ENCODE results near the gene PIRT.

Gene PIRT

GRCh38 chr17:10806545-10807262, 31.2 kb downstream of the PIRT start:
- DNase-seq (ENCODE audit: low spot score in 2 of 2), result no peak
- no peaks in the 10 kb centered on the region for H3K4me1 Mint-ChIP-seq
- H3K4me3 Mint-ChIP-seq, result no peak overlapping the region
- no peaks in the 10 kb centered on the region for H3K36me3 Mint-ChIP-seq
- no peaks in the 10 kb centered on the region for H3K9me3 Mint-ChIP-seq
- H3K27ac Mint-ChIP-seq, result no peak overlapping the region
- ATAC-seq (ENCODE audit: low read depth), result no peak
- H3K27me3 Mint-ChIP-seq, result peaks cover 9% of the 10 kb centered on the region

- ATAC-seq (ENCODE audit: low read depth) (no peak), DNase-seq (ENCODE audit: low spot score in 2 of 2) (no peak)
- Mint-ChIP-seq H3K9me3 (no peaks in the 10 kb centered on the region), H3K36me3 (no peaks in the 10 kb centered on the region), H3K27me3 (peaks cover 11% of the 10 kb centered on the region), H3K4me1 (no peaks in the 10 kb centered on the region), H3K4me3 (no peak overlapping the region), H3K27ac (no peak overlapping the region)
Observed at GRCh38 chr17:10805911-10806310, 32.0 kb downstream of the PIRT start.

- Mint-ChIP-seq H3K27me3 (peaks cover 11% of the 10 kb centered on the region), H3K4me1 (no peaks in the 10 kb centered on the region), H3K9me3 (no peaks in the 10 kb centered on the region), H3K4me3 (no peak overlapping the region), H3K36me3 (no peaks in the 10 kb centered on the region), H3K27ac (no peak overlapping the region)
- DNase-seq (ENCODE audit: low spot score in 2 of 2) (no peak), ATAC-seq (ENCODE audit: low read depth) (no peak)
Observed at GRCh38 chr17:10804546-10804945, 33.3 kb downstream of the PIRT start.

- Mint-ChIP-seq H3K4me1 (no peaks in the 10 kb centered on the region), H3K36me3 (no peaks in the 10 kb centered on the region), H3K9me3 (no peaks in the 10 kb centered on the region), H3K27ac (no peak within 1 kb of the TSS), H3K4me3 (no peak within 1 kb of the TSS), H3K27me3 (peaks cover 11% of the 10 kb centered on the region)
- DNase-seq (ENCODE audit: low spot score in 2 of 2), result no peak
- ATAC-seq (ENCODE audit: low read depth), result no peak
Observed at GRCh38 chr17:10803830-10804475, 33.9 kb downstream of the PIRT start, which contains the start of gene TMEM238L. Gene TMEM238L, minus strand, starts transcription at chr17:10804099. Its CDS starts 136 bp downstream, at chr17:10803963.

GRCh38 chr17:10803350-10803749, 34.5 kb downstream of the PIRT start:
- Mint-ChIP-seq H3K27me3 (peaks cover 11% of the 10 kb centered on the region), H3K36me3 (no peaks in the 10 kb centered on the region), H3K9me3 (no peaks in the 10 kb centered on the region), H3K4me3 (no peak overlapping the region), H3K27ac (no peak overlapping the region), H3K4me1 (no peaks in the 10 kb centered on the region)
- ATAC-seq (ENCODE audit: low read depth) (no peak), DNase-seq (ENCODE audit: low spot score in 2 of 2) (no peak)

- DNase-seq (ENCODE audit: low spot score in 2 of 2), result no peak
- Mint-ChIP-seq H3K27me3 (peaks cover 11% of the 10 kb centered on the region), H3K4me1 (no peaks in the 10 kb centered on the region), H3K36me3 (no peaks in the 10 kb centered on the region), H3K27ac (no peak overlapping the region), H3K9me3 (no peaks in the 10 kb centered on the region), H3K4me3 (no peak overlapping the region)
- ATAC-seq (ENCODE audit: low read depth), result no peak
Observed at GRCh38 chr17:10802496-10803284, 35.2 kb downstream of the PIRT start.

DNA sequence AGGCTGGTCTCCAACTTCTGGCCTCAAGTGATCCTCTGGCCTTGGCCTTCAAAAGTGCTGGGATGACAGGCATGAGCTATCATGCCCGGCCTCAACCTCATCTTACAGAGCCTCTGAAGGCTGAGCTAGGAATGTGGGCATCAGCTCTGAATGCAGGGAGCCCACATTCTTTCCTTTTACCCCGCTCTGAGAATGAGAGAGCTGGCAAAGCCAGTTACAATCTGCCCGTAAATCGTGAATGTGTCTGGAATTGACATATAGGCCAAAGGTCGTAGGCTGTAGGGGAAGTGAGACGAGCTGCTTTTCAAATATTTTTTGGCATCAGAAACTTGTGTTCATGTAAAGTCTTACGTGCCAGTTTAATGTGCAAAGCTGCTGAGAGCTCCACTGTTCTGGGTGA, 38.5 kb downstream of the PIRT start:
- DNase-seq (ENCODE audit: low spot score in 2 of 2), result no peak
- Mint-ChIP-seq H3K9me3 (no peaks in the 10 kb centered on the region), H3K27me3 (peaks cover 8% of the 10 kb centered on the region), H3K4me1 (no peaks in the 10 kb centered on the region), H3K36me3 (no peaks in the 10 kb centered on the region), H3K27ac (no peak overlapping the region), H3K4me3 (no peak overlapping the region)
- ATAC-seq (ENCODE audit: low read depth), result no peak

DNA sequence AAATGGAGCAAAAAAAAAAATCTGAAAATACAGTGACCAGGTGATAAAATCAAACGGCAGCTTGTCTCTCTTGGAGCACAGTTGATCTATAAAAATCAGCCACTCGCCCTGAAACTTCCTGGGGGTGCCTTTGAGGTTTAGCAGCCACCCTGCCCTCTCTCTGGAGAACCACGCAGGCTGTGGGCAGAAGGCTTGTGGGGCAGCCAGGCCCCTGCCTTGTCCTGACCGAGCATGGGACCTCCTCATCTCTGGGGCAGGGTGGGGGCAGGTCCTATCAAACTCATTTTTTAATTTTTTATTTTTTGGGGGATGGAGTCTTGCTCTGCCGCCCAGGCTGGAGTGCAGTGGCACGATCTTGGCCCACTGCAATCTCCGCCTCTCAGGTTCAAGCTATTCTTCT, 39.0 kb downstream of the PIRT start:
- Mint-ChIP-seq H3K4me1 (no peaks in the 10 kb centered on the region), H3K9me3 (no peaks in the 10 kb centered on the region), H3K36me3 (no peaks in the 10 kb centered on the region), H3K27me3 (peaks cover 8% of the 10 kb centered on the region), H3K27ac (no peak overlapping the region), H3K4me3 (no peak overlapping the region)
- ATAC-seq (ENCODE audit: low read depth), result no peak
- no peak for DNase-seq (ENCODE audit: low spot score in 2 of 2)

- Mint-ChIP-seq H3K4me1 (no peaks in the 10 kb centered on the region), H3K27me3 (peaks cover 8% of the 10 kb centered on the region), H3K9me3 (no peaks in the 10 kb centered on the region), H3K4me3 (no peak overlapping the region), H3K27ac (no peak overlapping the region), H3K36me3 (no peaks in the 10 kb centered on the region)
- ATAC-seq (ENCODE audit: low read depth), result no peak
- no peak for DNase-seq (ENCODE audit: low spot score in 2 of 2)
Observed at GRCh38 chr17:10798332-10798749, 39.5 kb downstream of the PIRT start.

- ATAC-seq (ENCODE audit: low read depth), result no peak
- no peaks in the 10 kb centered on the region for H3K4me1 Mint-ChIP-seq
- DNase-seq (ENCODE audit: low spot score in 2 of 2), result no peak
- no peaks in the 10 kb centered on the region for H3K36me3 Mint-ChIP-seq
- H3K27me3 Mint-ChIP-seq, result peaks cover 6% of the 10 kb centered on the region
- H3K4me3 Mint-ChIP-seq, result no peak overlapping the region
- H3K27ac Mint-ChIP-seq, result no peak overlapping the region
- no peaks in the 10 kb centered on the region for H3K9me3 Mint-ChIP-seq
Observed at GRCh38 chr17:10797476-10798328, 40.2 kb downstream of the PIRT start.

- DNase-seq (ENCODE audit: low spot score in 2 of 2), result no peak
- Mint-ChIP-seq H3K36me3 (no peaks in the 10 kb centered on the region), H3K27me3 (peaks cover 1% of the 10 kb centered on the region), H3K4me1 (no peaks in the 10 kb centered on the region), H3K4me3 (no peak overlapping the region), H3K9me3 (no peaks in the 10 kb centered on the region), H3K27ac (no peak overlapping the region)
- ATAC-seq (ENCODE audit: low read depth), result no peak
Observed at GRCh38 chr17:10793816-10794215, 44.1 kb downstream of the PIRT start.

DNA sequence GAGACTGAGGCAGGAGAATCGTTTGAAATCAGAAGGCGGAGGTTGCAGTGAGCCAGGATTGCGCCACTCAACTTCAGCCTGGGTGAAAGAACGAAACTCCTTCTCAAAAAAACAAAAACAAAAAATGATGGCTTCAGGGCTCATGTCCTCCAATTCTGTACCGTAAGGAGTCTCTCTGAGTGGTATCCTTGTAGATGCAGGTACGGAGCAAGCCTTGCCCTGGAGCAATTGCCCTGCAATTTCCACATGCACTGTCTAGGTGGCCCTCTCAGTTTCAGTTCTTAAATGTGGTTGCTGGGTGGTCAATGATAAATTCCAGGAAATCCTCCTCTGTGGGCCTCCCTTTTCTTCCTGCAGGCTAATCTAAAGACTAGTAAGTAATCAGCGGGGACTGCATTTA, 44.6 kb downstream of the PIRT start:
- Mint-ChIP-seq H3K27ac (no peak overlapping the region), H3K27me3 (peaks cover 2% of the 10 kb centered on the region), H3K4me1 (no peaks in the 10 kb centered on the region), H3K9me3 (no peaks in the 10 kb centered on the region), H3K36me3 (no peaks in the 10 kb centered on the region), H3K4me3 (no peak overlapping the region)
- ATAC-seq (ENCODE audit: low read depth), result no peak
- DNase-seq (ENCODE audit: low spot score in 2 of 2), result no peak

DNA sequence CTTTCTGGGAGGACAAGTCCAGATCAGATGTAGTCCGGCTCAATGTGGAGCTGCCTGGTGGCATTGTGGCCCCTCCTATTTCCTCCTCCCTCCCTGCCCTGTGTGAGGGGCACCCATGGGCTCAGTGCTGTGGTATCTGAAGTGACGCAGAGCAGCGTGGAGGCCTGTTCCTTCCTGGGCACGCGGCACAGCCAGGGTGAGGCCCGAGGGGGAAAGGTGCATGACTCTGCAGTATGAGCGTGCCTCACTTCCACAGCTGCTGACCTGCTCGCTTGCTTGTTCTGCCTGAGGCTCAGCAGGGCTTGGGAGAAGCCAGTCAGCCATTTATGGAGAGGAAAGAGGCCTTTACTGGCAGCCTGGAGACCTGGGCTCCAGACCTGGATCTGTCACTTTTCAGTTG, 45.7 kb downstream of the PIRT start:
- Mint-ChIP-seq H3K4me3 (no peak overlapping the region), H3K4me1 (no peaks in the 10 kb centered on the region), H3K9me3 (no peaks in the 10 kb centered on the region), H3K27ac (no peak overlapping the region), H3K27me3 (peaks cover 4% of the 10 kb centered on the region), H3K36me3 (no peaks in the 10 kb centered on the region)
- ATAC-seq (ENCODE audit: low read depth) (no peak), DNase-seq (ENCODE audit: low spot score in 2 of 2) (no peak)
